ENCODE results near the gene SERPINA1.

Gene SERPINA1

DNA sequence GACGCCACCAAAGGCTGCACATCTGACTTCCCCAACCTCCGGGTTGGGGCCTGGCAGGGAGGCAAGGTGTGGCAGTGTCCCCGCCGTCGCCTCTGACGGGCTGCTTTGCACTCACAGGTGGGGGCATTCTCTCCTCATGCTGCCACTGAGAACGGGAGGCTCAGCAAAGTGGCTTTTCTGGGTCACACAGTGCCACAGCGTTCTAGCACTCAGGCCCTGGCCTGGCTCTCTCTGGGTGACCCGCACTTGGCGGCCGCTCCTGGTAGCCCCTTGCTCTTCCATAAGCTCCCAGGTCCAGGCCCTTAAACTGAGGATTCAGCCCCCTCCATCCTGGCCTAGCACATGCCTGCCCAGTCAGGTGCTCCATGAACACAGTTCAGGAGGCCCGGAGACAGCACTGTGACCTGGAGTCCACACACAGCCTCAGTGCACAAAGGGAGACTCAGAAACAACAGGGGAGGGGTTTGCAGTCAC is 25.2 kb downstream of the SERPINA1 start:
- Histone ChIP-seq H3K27ac (no peak overlapping the region), H3K27me3 (ENCODE audit: insufficient read depth, low read depth, severe bottlenecking) (peaks cover 4% of the 10 kb centered on the region), H3K9me3 (ENCODE audit: severe bottlenecking) (no peaks in the 10 kb centered on the region), H3K4me3 (ENCODE audit: low read depth, low read length) (no peak overlapping the region), H3K36me3 (no peaks in the 10 kb centered on the region)
- TF ChIP-seq, protein P1, sequence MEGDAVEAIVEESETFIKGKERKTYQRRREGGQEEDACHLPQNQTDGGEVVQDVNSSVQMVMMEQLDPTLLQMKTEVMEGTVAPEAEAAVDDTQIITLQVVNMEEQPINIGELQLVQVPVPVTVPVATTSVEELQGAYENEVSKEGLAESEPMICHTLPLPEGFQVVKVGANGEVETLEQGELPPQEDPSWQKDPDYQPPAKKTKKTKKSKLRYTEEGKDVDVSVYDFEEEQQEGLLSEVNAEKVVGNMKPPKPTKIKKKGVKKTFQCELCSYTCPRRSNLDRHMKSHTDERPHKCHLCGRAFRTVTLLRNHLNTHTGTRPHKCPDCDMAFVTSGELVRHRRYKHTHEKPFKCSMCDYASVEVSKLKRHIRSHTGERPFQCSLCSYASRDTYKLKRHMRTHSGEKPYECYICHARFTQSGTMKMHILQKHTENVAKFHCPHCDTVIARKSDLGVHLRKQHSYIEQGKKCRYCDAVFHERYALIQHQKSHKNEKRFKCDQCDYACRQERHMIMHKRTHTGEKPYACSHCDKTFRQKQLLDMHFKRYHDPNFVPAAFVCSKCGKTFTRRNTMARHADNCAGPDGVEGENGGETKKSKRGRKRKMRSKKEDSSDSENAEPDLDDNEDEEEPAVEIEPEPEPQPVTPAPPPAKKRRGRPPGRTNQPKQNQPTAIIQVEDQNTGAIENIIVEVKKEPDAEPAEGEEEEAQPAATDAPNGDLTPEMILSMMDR (IDR thresholded peaks at IDR 0.05; ENCODE audit: low read depth, low read length): no peak
- DNase-seq: no peak

DNA sequence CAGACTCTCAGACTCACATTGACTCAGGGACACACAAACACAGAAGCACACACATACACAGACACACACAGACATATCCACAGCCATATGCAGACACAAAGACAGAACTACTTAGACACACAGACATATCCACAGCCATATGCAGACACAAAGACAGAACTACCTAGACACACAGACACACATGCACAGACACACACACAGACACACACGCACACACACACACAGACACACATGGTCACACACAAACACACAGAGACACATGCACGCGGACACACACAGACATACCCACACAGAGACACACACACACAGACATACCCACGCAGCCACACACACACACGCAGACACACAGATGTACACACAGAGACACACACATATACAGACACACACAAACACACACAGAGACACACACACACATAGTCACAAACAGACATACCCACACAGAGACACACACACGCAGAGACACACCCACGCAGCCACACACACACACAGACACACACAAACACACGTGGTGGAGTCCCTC is 25.7 kb downstream of the SERPINA1 start:
- Histone ChIP-seq H3K27me3 (ENCODE audit: insufficient read depth, low read depth, severe bottlenecking) (peaks cover 6% of the 10 kb centered on the region), H3K36me3 (no peaks in the 10 kb centered on the region), H3K9me3 (ENCODE audit: severe bottlenecking) (no peaks in the 10 kb centered on the region), H3K27ac (no peak overlapping the region), H3K4me3 (ENCODE audit: low read depth, low read length) (no peak overlapping the region)
- no peak for DNase-seq
- TF ChIP-seq, protein P1 (IDR thresholded peaks at IDR 0.05; ENCODE audit: low read depth, low read length): no peak

DNA sequence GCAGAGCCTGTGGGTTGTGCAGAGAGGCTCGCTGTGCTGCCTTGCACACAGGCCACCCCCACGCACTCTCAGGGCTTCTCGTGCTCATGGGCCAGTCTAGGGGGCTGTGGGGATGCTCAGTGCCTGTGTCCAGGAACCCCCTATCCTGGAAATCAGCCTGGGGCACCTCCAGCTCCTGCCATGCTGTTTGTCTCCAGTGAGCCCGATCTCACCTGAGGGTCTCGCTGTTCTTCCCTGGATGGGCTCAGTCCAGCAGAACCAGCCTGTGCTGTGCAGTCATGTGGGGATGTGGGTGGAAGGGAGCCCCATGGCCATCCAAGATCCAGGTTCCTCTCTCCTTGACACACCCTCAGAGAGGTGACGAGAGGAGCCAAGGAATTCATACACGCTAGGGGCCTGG is 26.7 kb downstream of the SERPINA1 start:
- no peak for DNase-seq
- Histone ChIP-seq H3K27me3 (ENCODE audit: insufficient read depth, low read depth, severe bottlenecking) (peaks cover 6% of the 10 kb centered on the region), H3K4me3 (ENCODE audit: low read depth, low read length) (no peak overlapping the region), H3K36me3 (no peaks in the 10 kb centered on the region), H3K9me3 (ENCODE audit: severe bottlenecking) (no peaks in the 10 kb centered on the region), H3K27ac (no peak overlapping the region)
- TF ChIP-seq, protein P1 (IDR thresholded peaks at IDR 0.05; ENCODE audit: low read depth, low read length): no peak

DNA sequence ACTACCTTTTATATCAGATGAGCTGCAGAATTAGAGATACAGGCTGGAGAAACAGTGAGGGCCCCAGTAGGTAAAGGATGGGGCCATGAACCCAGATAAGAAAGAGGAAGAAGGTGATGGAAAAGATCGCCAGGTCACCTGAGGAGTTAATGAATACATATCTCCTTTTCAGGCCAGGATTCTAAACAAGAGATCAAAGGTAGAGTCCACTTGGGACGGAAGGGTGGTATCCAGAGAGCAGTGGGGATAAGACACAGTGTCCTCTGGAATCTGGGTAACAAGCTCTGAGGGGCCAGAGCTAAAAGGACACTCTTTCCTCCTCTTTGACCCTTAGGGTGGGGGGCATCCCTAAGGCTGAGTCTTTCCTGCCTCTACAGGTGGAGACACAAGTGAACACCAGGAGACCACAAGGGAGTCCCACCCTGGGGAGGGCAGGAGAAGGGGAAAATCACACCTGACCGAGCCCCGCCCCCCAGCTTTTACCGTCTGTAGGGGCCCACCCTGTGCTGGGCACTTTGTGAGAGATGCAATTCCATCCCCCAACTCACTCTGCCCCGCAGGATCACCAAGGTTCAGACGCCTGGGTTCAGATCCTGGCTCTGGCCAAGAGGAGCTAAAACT is 27.3 kb downstream of the SERPINA1 start:
- Histone ChIP-seq H3K27me3 (ENCODE audit: insufficient read depth, low read depth, severe bottlenecking) (peaks cover 6% of the 10 kb centered on the region), H3K27ac (no peak overlapping the region), H3K36me3 (no peaks in the 10 kb centered on the region), H3K4me3 (ENCODE audit: low read depth, low read length) (no peak overlapping the region), H3K9me3 (ENCODE audit: severe bottlenecking) (no peaks in the 10 kb centered on the region)
- no peak for DNase-seq
- TF ChIP-seq, protein P1 (IDR thresholded peaks at IDR 0.05; ENCODE audit: low read depth, low read length): no peak

DNA sequence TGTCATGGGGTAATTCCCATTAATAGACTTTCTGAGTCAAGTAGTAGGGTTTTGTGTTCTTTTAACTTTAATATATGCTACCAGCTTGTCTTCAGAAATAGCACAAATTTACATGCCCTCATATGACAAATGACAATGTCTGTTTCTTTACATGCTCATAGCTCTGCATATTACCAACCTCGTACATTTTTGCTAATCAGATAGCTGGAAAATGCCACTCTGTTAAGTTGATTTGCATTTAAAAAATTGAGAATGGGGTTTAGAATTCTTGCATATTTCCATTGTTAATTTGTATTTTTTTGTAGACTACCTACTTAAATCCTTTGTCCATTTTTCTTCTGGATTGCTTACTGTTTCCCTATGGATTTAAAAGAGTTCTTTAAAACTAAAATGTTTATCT is 31.2 kb downstream of the SERPINA1 start:
- TF ChIP-seq, protein P1 (IDR thresholded peaks at IDR 0.05; ENCODE audit: low read depth, low read length): no peak
- no peaks in the 10 kb centered on the region for H3K36me3 ChIP-seq
- no peak for DNase-seq
- peaks cover 6% of the 10 kb centered on the region for H3K27me3 ChIP-seq (ENCODE audit: insufficient read depth, low read depth, severe bottlenecking)
- no peak overlapping the region for H3K4me3 ChIP-seq (ENCODE audit: low read depth, low read length)
- H3K27ac ChIP-seq: no peak overlapping the region
- no peaks in the 10 kb centered on the region for H3K9me3 ChIP-seq (ENCODE audit: severe bottlenecking)
